Upper lobe of left lung (tissue), 6 donors: ENCODE measurements around the gene CFAP157. TPM values are rescaled to one million over a fixed set of nuclear protein-coding genes. Genes with fewer than 3 reads are reported as not detected.

Source experiments
- ATAC-seq, 2 donors: fragments of 200-7000 bp; cut with Tn5 transposase; one replicate each; pipeline ENCODE4 v1.9.1; 2022; ENCODE audit warnings: mild to moderate bottlenecking in 2 of 2, moderate library complexity in 2 of 2; ENCODE audit not compliant: low FRiP score in 2 of 2
- DNase-seq, 2 donors: peaks; one replicate each; pipeline ENCODE4 v3.0.0-alpha.2; 2019 to 2020
- H3K27ac ChIP-seq, 4 donors: fragments of 200-600 bp; sonication (generic); one replicate each; pipeline ENCODE4 v1.5.1; 2016 to 2019
- H3K27me3 ChIP-seq, 4 donors: fragments of 200-600 bp; sonication (generic); one replicate each; pipeline ENCODE4 v1.5.1; 2017 to 2019
- H3K36me3 ChIP-seq, 4 donors: fragments of 200-600 bp; sonication (generic); one replicate each; pipeline ENCODE4 v1.5.1; 2016 to 2019
- H3K4me1 ChIP-seq, 4 donors: fragments of 200-600 bp; sonication (generic); one replicate each; pipeline ENCODE4 v1.5.1; 2018 to 2019
- H3K4me3 ChIP-seq, 4 donors: fragments of 200-600 bp; sonication (generic); one replicate each; pipeline ENCODE4 v1.5.1; 2017 to 2019; ENCODE audit warnings: mild to moderate bottlenecking in 2 of 4, moderate library complexity in 1 of 4
- H3K9me3 ChIP-seq, 4 donors: fragments of 200-600 bp; sonication (generic); one replicate each; pipeline ENCODE4 v1.5.1; 2018 to 2019
- CTCF ChIP-seq, 6 experiments: fragments of 450-650 bp in 4 of 6; fragments of 200-600 bp in 2 of 6; sonication (generic) in 2 of 6; IDR thresholded peaks; one replicate each; pipeline ENCODE4 v1.5.1; 2016 to 2019; ENCODE audit warnings: antibody characterized with exemption in 6 of 6
- EP300 ChIP-seq, 4 donors: sonication (generic); formaldehyde crosslinking; IDR thresholded peaks; one replicate each; pipeline ENCODE4 v1.5.1; 2017; ENCODE audit warnings: antibody characterized with exemption in 4 of 4, control low read depth in 2 of 4
- POLR2A ChIP-seq, 4 donors: fragments of 450-650 bp; IDR thresholded peaks; one replicate each; pipeline ENCODE4 v1.5.1; 2016 to 2017; ENCODE audit warnings: antibody characterized with exemption in 4 of 4, mild to moderate bottlenecking in 2 of 4
- POLR2AphosphoS5 ChIP-seq, 2 donors: sonication (generic); formaldehyde crosslinking; IDR thresholded peaks; one replicate each; pipeline ENCODE4 v1.5.1; 2017; ENCODE audit warnings: antibody characterized with exemption in 2 of 2
- whole genome bisulfite sequencing, 2 donors: methylation state at CpG; one replicate each; pipeline ENCODE4 v1.1.5; 2017 to 2018; 5-methylcytosine and 5-hydroxymethylcytosine counted together
- total RNA-seq, 6 donors: library from RNA; depleted of rRNA in 4 of 6; stranded (reverse); fragments of >200 nt in 4 of 6; gene quantifications; one replicate each; pipeline versions ENCODE4 v1.1.0 to v1.2.1, GENCODE V29; 2016 to 2021
- donor health status: DM: no; HTN: no; CAD: no; lungs with moderate emphysema.
- donor health status: DM: no; HTN: yes; CAD: no; lungs with severe emphysema.

The CFAP157 gene
- total RNA-seq, 6 donors from 2014 or later, result 0.77 to 125 (median 37.0) TPM

GRCh38 chr9:127715470-127716337, 8.9 kb downstream of the CFAP157 start, which contains the start of the genes PTRH1 and TTC16:
Gene PTRH1, minus strand, starts transcription at chr9:127715663. Its CDS starts 24 bp downstream, at chr9:127715639.
Gene TTC16, plus strand, starts transcription at chr9:127716079. Its CDS starts 67 bp downstream, at chr9:127716146.
- no peaks in the 10 kb centered on the region for H3K9me3 ChIP-seq
- ATAC-seq (peak; percentile 96 to 98), DNase-seq (peak; percentile 97 to 99)
- 6 to 19% methylated on average over 15 to 61 of the region's 65 CpGs for WGBS, 2 donors
- TF ChIP-seq POLR2AphosphoS5 (IDR thresholded peaks at IDR 0.05) (peak; percentile 70 to 74), POLR2A (IDR thresholded peaks at IDR 0.05) (peak in 2 of 4 donors; percentile 37 to 67), CTCF (IDR thresholded peaks at IDR 0.05) (no peak), EP300 (IDR thresholded peaks at IDR 0.05) (no peak)
- peak within 1 kb of the TSS; percentile 63 to 85 (median 71) for H3K4me3 ChIP-seq
- peaks cover 0 to 5% (median 0%) of the 10 kb centered on the region in 4 donors for H3K36me3 ChIP-seq
- H3K27ac ChIP-seq, result peak within 1 kb of the TSS; percentile 74 to 86 (median 78)
- peaks cover 12 to 19% (median 16%) of the 10 kb centered on the region in 4 donors for H3K4me1 ChIP-seq
- no peaks in the 10 kb centered on the region for H3K27me3 ChIP-seq

GRCh38 chr9:127716412-127716811, 9.6 kb downstream of the CFAP157 start:
- Histone ChIP-seq H3K27ac (peak overlapping the region; percentile 74 to 86 (median 78)), H3K4me3 (peak overlapping the region in 3 of 4 donors; percentile 69 to 85 (median 73)), H3K36me3 (peaks cover 0 to 5% (median 0%) of the 10 kb centered on the region in 4 donors), H3K27me3 (no peaks in the 10 kb centered on the region), H3K9me3 (no peaks in the 10 kb centered on the region), H3K4me1 (peaks cover 12 to 19% (median 16%) of the 10 kb centered on the region in 4 donors)
- no peak for TF ChIP-seq POLR2A (IDR thresholded peaks at IDR 0.05)
- TF ChIP-seq CTCF (IDR thresholded peaks at IDR 0.05), result no peak
- no peak for TF ChIP-seq EP300 (IDR thresholded peaks at IDR 0.05)
- TF ChIP-seq POLR2AphosphoS5 (IDR thresholded peaks at IDR 0.05), result no peak
- 76 to 88% methylated on average over 9 of the region's 9 CpGs for WGBS, 2 donors
- no peak for DNase-seq
- ATAC-seq, result no peak

GRCh38 chr9:127717766-127718165, 11.0 kb downstream of the CFAP157 start:
- TF ChIP-seq POLR2AphosphoS5 (IDR thresholded peaks at IDR 0.05) (no peak), POLR2A (IDR thresholded peaks at IDR 0.05) (no peak), EP300 (IDR thresholded peaks at IDR 0.05) (no peak), CTCF (IDR thresholded peaks at IDR 0.05) (no peak)
- Histone ChIP-seq H3K4me3 (no peak overlapping the region), H3K4me1 (peaks cover 12 to 19% (median 16%) of the 10 kb centered on the region in 4 donors), H3K36me3 (no peaks in the 10 kb centered on the region), H3K9me3 (no peaks in the 10 kb centered on the region), H3K27me3 (no peaks in the 10 kb centered on the region), H3K27ac (no peak overlapping the region)
- WGBS, 2 donors, result 83 to 85% methylated on average over 5 of the region's 5 CpGs
- DNase-seq, result no peak
- ATAC-seq, result no peak

DNA sequence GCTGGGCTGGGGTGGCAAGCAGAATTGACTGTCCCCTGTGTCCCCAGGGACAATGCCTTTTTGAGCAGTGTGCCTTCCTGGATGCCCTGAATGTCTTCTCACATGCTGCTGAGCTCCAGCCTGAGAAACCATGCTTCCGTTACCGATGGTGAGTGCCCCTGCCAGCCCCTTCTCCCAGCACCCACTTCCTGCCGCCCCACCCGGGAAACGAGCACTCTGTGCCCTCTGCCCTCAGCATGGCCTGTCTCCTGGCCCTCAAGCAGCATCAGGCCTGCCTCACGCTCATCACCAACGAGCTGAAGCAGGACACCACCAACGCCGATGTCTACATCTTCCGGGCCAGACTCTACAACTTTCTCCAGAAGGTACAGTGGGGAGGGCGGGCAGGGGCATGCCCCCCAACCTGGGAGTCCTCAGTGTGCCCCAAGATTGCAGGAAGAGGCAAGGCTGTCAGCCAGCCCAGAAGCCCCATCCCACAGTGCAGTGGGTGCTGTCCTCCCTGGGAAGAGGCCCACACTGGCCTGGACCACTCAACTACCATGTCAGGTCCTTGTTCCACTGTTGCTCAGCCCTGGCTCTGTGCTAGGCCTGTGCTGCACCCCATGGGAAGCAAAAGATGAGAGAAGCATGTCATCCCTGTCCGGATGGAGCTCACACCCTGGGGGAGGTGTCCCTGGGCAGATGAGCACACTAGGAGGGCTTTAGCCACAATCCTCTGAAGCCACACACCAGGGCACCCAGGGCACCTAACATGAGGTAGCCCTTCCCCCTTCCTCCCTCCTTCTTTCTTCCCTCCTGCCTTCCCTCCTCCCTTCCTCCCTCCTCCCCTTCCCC, 13.5 kb downstream of the CFAP157 start:
- ATAC-seq, result no peak
- Histone ChIP-seq H3K4me3 (no peak overlapping the region), H3K4me1 (peaks cover 11 to 27% (median 21%) of the 10 kb centered on the region in 4 donors), H3K36me3 (no peaks in the 10 kb centered on the region), H3K27ac (no peak overlapping the region), H3K9me3 (no peaks in the 10 kb centered on the region), H3K27me3 (no peaks in the 10 kb centered on the region)
- TF ChIP-seq EP300 (IDR thresholded peaks at IDR 0.05) (no peak), POLR2AphosphoS5 (IDR thresholded peaks at IDR 0.05) (no peak), CTCF (IDR thresholded peaks at IDR 0.05) (no peak), POLR2A (IDR thresholded peaks at IDR 0.05) (no peak)
- WGBS, 2 donors, result 73 to 76% methylated on average over 8 to 12 of the region's 12 CpGs
- DNase-seq, result no peak
